GM19193 (cell line): ENCODE data around the gene RNF144B.

ENCODE experiments used
- POLR2A ChIP-seq: IDR thresholded peaks from 4 replicates; pipeline ENCODE4 v1.6.1; 2011; ENCODE audit not compliant: insufficient read depth, insufficient read length; ENCODE audit errors: extremely low read depth

The RNF144B gene

DNA sequence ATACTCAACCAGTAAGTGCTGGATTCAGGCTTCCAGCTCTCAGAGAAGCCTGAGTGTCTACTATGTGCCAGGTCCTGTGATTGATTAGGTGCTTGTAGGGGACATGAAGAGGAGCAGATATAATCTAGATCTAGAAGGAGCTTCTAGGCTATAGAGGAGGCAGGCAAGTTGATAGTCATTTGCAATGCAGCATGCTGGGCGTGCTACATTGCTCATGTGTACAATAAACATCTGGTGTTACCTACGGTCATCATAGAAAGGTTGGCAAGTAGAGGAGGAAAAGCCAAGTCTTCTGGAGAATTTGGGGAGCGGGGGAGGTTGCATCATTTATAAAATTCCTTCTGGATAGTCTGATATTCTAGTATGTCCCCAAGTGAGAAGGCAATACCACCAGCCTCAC lies 33.2 kb downstream of the RNF144B start:
- TF ChIP-seq POLR2A, result no peak

DNA sequence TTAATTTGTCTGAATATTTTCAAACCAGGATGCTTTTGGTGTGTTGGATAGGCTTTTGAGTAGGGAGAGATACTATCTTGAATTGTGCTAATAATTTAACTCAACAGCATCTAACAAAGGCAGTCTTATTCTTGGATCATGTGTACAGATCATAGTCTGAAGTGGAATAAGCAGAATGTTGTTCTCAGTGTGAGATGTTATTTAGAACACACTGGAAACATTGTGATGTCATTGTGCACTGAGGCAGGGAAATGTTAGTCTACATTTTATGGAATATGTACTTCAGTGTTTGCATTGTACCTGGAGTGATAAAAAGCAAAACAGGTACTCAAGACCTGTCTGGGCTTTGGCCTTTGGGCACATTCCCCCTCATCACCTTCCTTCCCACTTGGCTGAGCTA lies 35.0 kb downstream of the RNF144B start:
- TF ChIP-seq POLR2A, result no peak

- TF ChIP-seq POLR2A, result no peak
Observed at GRCh38 chr6:18423426-18423825, 36.3 kb downstream of the RNF144B start.

DNA sequence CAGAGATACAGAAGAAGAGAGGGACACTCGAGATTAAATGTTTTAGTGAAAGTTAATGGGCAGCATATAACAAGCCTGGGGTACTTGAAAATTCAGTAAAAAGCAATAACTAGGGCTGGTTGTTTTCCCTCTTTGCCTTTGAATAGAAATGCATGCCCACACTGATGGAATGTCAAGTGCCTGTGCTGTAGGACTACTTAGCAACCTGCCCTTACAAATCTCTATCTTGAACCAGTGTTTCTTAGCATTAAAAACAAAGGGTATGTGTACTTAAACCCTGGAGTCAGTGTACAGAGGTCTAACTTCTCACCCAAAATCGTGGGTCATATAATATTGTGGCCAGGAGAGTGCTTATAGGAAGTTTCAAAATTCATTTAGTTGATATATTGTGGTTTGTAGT lies 37.1 kb downstream of the RNF144B start:
- TF ChIP-seq POLR2A, result no peak

GRCh38 chr6:18425218-18425617 lies 38.1 kb downstream of the RNF144B start:
- TF ChIP-seq POLR2A, result no peak

- no peak for TF ChIP-seq POLR2A
Observed at GRCh38 chr6:18427296-18427695, 40.1 kb downstream of the RNF144B start.

DNA sequence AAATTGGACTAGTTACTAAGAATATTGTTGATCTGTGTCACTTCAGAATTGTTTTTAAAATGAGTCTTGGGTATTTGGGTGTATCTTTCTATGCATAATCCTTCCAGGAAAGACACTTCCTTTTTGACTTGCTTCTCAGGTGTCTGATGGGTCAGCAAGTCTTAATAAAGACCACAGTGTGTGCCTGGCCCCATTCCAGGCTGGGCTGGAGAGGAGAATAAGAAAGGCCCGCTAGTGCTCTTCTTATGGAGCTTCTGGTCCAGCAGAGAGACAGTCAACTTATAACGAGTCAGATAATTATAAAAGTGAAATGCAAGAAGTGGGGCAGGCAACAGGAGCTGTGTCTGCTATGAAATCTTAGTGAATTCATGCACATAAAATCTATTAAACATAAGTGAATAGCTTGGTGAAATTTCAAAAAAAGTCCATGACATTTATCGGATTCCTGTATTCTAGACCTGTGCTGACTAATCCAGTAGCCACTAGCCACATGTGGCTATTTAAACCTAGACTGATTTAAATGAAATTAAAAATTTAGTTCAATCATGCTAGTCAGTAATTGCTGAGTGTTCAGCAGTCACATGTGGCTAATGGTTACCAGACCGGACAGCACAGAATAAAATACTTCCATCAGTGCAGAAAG lies 42.6 kb downstream of the RNF144B start:
- no peak for TF ChIP-seq POLR2A

- TF ChIP-seq POLR2A, result no peak
Observed at GRCh38 chr6:18431581-18431980, 44.4 kb downstream of the RNF144B start.

GRCh38 chr6:18432180-18432579 lies 45.0 kb downstream of the RNF144B start:
- no peak for TF ChIP-seq POLR2A

DNA sequence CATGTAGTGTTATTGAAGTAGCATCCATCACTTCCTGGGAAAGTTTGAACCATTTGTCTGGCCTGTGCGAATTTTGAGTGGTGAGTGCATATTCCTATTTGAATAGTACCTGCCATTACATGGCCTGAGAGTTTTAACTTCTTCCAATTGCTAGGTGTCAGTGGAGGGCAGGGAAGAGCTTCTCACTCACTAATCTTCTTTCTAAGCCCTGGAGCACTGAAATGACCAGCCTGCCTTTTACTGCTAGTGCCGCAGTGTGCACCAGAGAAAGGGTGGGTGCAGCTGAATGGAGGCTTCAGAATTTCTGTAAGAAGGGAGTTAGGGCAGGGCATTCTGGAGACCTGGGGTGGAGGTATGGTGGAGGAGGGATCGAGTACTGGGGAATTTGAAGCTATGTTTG lies 45.5 kb downstream of the RNF144B start:
- no peak for TF ChIP-seq POLR2A

GRCh38 chr6:18433059-18433458 lies 45.9 kb downstream of the RNF144B start:
- no peak for TF ChIP-seq POLR2A

DNA sequence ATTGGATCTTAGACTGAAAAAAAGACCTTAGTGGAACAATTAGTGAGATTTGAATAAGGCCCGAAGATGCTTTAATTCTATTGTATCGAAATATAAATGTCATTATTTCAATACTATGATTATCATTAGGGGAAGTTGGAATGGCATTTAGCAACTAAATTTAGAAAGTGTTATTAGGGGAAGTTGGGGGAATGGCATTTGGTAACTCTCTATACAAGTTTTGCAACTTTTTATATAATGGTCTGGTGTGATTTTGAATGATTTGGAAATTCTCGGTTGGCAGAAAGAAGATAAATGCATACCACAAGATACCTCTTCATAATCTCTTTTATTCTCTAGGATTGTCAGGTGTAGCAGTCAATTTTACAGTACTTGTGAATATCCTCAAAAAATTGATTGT lies 49.2 kb downstream of the RNF144B start:
- TF ChIP-seq POLR2A, result no peak

DNA sequence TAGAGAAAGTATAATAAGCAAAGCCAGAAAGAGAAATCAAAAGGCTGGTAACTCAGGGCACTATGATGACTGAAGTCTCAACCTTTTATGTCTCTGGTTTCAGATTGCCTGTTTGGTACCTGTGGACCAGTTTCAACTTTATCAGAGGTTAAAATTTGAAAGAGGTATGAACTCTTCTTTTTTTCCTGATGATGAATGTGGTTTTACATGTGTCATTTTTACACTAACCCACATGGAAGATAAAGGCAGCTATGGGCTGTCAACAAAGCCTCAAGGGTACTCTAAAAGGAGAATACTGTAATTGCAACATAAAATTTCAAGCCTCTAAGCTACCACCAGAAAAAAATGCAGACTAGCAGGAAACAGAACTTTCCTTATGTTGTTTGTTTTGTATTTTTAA lies 52.4 kb downstream of the RNF144B start:
- no peak for TF ChIP-seq POLR2A

DNA sequence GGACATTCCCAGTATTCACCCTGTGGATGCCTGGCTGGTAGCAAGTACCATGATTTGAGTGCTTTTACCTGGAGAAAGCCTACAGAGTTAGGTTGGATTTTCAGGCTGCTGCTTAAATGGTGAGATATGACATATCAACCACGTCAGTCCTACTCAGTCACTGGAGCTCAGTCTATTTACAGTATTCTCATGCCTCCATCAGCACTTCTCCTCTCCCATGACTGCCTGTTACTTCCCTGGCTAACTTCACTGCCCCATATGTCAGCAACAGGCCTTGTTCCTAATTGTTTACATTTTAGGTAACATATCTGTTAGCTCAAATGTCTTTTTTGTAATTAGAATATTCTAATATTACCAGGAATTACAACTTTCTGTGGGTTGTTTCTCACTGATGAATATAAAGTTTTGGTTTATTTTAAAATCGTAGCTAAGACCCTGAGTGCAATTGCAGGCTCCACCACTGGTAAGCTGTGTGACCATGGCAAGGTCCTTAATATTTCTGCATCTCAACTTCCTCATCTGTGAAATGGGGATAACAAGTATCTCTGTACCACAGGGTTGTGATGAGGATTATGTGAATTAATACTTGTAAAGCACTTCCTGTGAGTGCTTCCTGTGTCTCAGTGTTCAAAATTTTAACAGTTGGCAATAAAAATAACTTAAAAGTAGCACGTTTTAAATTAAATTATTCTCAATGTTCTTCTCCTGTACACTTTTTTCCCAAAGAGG lies 54.3 kb downstream of the RNF144B start:
- no peak for TF ChIP-seq POLR2A

GRCh38 chr6:18444111-18444510 lies 57.0 kb downstream of the RNF144B start:
- no peak for TF ChIP-seq POLR2A

DNA sequence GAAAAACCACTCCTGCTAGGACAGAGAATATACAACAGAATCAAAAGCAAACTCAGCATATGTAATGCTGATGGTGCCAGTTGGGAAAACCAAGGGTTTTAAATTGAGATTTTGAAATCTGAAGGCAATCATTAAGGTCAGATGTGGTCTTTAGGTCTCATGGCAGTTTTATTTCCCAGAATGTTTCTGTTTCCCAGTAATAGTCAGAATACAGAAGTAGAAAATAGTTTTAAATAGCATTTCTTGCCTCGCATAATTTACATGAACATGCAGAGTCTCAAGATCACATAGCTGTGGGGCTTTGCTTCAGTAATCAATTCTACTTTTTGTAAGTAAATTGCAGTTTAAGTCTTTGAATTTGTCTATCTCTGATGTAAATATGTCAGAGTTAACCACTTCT lies 58.1 kb downstream of the RNF144B start:
- no peak for TF ChIP-seq POLR2A
